Measurements from ENCODE around the gene DAPK2. TPM values are rescaled to one million over a fixed set of nuclear protein-coding genes. Genes with fewer than 3 reads are reported as not detected.

Gene DAPK2
- total RNA-seq, 6 experiments from 2014 or later = 2.1 to 5.7 (median 5.1) TPM

DNA sequence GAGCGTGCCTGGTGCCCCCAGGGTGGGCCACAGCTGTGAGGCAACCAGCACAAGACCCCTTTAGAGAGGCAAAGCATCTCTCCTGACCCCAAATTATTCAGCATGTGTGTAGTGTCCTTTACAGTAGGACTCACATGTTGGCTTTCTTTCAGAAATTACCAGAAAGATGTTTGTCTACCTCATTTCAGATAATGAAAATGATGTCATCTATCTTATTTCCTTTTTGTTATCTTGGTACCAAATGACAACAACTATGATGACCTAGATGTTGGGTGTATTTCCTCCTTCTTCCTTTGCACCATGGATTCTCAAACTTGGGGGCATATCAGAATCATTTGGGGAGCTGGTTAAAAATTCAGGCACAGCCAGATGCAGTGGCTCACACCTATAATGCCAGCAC, 50.5 kb downstream of the DAPK2 start:
- peaks cover 39% of the 10 kb centered on the region for H3K4me1 Mint-ChIP-seq (ENCODE audit: low read depth)
- H3K4me3 Mint-ChIP-seq = no peak overlapping the region
- no peak overlapping the region for H3K27ac Mint-ChIP-seq
- DNase-seq = no peak
- TF ChIP-seq, protein P1, sequence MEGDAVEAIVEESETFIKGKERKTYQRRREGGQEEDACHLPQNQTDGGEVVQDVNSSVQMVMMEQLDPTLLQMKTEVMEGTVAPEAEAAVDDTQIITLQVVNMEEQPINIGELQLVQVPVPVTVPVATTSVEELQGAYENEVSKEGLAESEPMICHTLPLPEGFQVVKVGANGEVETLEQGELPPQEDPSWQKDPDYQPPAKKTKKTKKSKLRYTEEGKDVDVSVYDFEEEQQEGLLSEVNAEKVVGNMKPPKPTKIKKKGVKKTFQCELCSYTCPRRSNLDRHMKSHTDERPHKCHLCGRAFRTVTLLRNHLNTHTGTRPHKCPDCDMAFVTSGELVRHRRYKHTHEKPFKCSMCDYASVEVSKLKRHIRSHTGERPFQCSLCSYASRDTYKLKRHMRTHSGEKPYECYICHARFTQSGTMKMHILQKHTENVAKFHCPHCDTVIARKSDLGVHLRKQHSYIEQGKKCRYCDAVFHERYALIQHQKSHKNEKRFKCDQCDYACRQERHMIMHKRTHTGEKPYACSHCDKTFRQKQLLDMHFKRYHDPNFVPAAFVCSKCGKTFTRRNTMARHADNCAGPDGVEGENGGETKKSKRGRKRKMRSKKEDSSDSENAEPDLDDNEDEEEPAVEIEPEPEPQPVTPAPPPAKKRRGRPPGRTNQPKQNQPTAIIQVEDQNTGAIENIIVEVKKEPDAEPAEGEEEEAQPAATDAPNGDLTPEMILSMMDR (IDR thresholded peaks at IDR 0.05) = no peak
- peaks cover 4% of the 10 kb centered on the region for H3K27me3 Mint-ChIP-seq (ENCODE audit: insufficient read depth)
- H3K9me3 Mint-ChIP-seq = no peaks in the 10 kb centered on the region
- no peaks in the 10 kb centered on the region for H3K36me3 Mint-ChIP-seq (ENCODE audit: low read depth)

DNA sequence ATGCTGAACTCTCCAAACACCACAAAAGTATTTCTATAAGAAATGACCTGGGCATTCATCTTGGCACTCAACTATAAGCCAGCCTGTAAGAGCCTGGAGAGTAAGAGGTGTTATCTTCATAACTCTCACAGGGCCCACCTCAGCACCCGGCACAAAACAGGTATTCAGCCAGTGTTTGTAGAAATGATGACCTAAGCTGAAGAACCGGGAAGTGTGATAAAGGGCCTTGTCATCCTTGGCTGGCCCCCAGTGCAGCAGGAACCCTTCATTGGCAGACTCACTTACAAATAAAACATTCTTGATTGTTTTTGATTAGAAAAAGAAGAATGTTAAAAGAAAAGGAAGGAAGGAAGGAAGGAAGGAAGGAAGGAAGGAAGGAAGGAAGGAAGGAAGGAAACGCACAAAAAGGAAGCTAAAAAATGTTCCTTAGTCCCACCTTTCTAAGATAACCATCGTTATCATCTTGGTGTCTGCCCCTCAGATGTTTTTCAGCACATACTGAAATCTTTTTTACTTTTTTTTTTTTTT, 52.1 kb downstream of the DAPK2 start:
- Mint-ChIP-seq H3K27me3 (ENCODE audit: insufficient read depth) (peaks cover 6% of the 10 kb centered on the region), H3K4me1 (ENCODE audit: low read depth) (peaks cover 23% of the 10 kb centered on the region), H3K4me3 (no peak overlapping the region), H3K27ac (no peak overlapping the region), H3K9me3 (no peaks in the 10 kb centered on the region), H3K36me3 (ENCODE audit: low read depth) (no peaks in the 10 kb centered on the region)
- TF ChIP-seq, protein P1 (IDR thresholded peaks at IDR 0.05) = no peak
- no peak for DNase-seq

DNA sequence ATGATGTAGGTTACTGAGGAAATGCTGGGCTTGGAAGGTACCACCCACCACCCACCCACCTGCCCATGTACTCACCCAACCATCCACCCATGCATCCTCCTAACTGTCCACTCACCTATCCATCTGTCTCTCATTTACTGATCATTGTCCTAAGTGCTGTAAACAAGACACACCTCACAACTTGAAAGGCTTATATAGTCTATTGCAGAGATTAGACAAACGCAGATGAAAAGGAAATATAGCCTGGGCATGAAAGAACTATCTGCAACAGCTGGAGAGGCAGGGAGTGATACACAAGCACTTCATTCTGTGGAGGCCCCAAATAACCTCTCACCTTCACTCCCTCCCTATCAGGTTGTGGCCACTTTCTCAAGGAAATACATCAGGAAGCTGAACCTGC, 54.0 kb downstream of the DAPK2 start:
- H3K27me3 Mint-ChIP-seq (ENCODE audit: insufficient read depth) = peaks cover 2% of the 10 kb centered on the region

DNA sequence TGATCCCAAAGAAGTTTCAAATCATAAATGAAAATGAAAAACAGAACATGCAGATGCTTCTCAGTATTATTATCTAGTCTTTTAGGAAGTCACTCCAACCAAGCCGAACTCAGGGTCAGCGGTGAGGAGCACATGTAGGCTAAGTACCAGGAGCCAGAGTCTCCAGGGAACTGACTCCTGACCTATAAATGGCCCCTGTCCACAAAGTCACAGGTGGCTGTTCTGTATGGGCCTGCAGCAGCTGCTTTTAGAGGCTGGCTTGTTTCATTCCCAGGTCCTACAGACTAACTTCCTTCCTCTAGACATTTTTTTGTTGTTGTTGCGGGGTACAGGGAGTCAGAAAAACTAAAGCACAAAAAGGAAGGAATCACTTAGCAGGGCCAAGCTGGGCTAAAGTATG, 54.6 kb downstream of the DAPK2 start:
- H3K27ac Mint-ChIP-seq = no peak overlapping the region
- DNase-seq = no peak
- H3K9me3 Mint-ChIP-seq = no peaks in the 10 kb centered on the region
- no peaks in the 10 kb centered on the region for H3K36me3 Mint-ChIP-seq (ENCODE audit: low read depth)
- peaks cover 10% of the 10 kb centered on the region for H3K4me1 Mint-ChIP-seq (ENCODE audit: low read depth)
- peaks cover 2% of the 10 kb centered on the region for H3K27me3 Mint-ChIP-seq (ENCODE audit: insufficient read depth)
- no peak overlapping the region for H3K4me3 Mint-ChIP-seq
- TF ChIP-seq, protein P1 (IDR thresholded peaks at IDR 0.05) = no peak

More for the DNA sequence above, 54.0 kb downstream of the DAPK2 start:
- peaks cover 6% of the 10 kb centered on the region for H3K4me1 Mint-ChIP-seq (ENCODE audit: low read depth)
- TF ChIP-seq, protein P1 (IDR thresholded peaks at IDR 0.05) = no peak
- no peak for DNase-seq
- H3K9me3 Mint-ChIP-seq = no peaks in the 10 kb centered on the region
- no peak overlapping the region for H3K4me3 Mint-ChIP-seq
- H3K27ac Mint-ChIP-seq = no peak overlapping the region
- H3K36me3 Mint-ChIP-seq (ENCODE audit: low read depth) = no peaks in the 10 kb centered on the region

DNA sequence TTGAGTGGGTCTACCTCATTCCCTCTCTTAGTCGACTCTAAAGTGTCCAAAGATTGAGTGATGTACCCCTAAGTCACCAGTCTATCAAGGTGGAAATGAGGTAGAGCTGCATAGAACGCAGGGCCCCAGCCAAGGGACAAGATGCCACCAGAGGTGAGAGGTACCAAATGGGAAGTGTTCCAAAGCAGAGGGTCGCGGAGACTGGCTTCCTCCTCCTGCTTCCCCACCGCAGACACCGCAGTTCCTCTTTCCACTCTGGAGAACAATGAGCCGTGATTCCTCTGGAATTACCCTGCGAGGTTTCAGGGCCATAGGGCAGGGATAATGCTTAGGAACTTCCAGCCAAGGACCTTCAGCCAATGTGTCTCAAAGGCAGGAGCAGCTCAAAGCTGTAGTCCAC, 55.8 kb downstream of the DAPK2 start:
- H3K36me3 Mint-ChIP-seq (ENCODE audit: low read depth) = no peaks in the 10 kb centered on the region
- H3K9me3 Mint-ChIP-seq = no peaks in the 10 kb centered on the region
- DNase-seq = no peak
- TF ChIP-seq, protein P1 (IDR thresholded peaks at IDR 0.05) = no peak
- peaks cover 2% of the 10 kb centered on the region for H3K27me3 Mint-ChIP-seq (ENCODE audit: insufficient read depth)
- H3K4me1 Mint-ChIP-seq (ENCODE audit: low read depth) = peaks cover 23% of the 10 kb centered on the region
- H3K4me3 Mint-ChIP-seq = no peak overlapping the region
- no peak overlapping the region for H3K27ac Mint-ChIP-seq

Data from HFFc6 (cell line).